Endothelial cell of umbilical vein (primary cell): ENCODE data around the gene KIF2C. TPM values are rescaled to one million over a fixed set of nuclear protein-coding genes. Genes with fewer than 3 reads are reported as not detected.

Experiments
- BruUV-seq: library from RNA; stranded (reverse); fragments of 400-500 nt; replicated peaks from 2 replicates; lab custom pipeline; 2021; lab: Mats Ljungman, UMichigan
- CTCF ChIA-PET: fragments of 300-600, 350-600 bp; sonication (Branson Sonifier 250); formaldehyde crosslinking; loops from one replicate; lab custom pipeline; 2021; ENCODE audit warnings: antibody characterized with exemption, inconsistent platforms; lab: Charles Lee
- POLR2A ChIA-PET: fragments of 300-600, 350-600 bp; sonication (Branson Sonifier 250); formaldehyde crosslinking; loops from one replicate; lab custom pipeline; 2021; ENCODE audit warnings: antibody characterized with exemption, inconsistent platforms; lab: Charles Lee
- DNase-seq: peaks from one replicate; pipeline ENCODE4 v3.0.0-alpha.2; 2011; ENCODE audit warnings: low read depth, low spot score
- FAIRE-seq: peaks from 2 replicates; lab custom pipeline; 2011; peaks lifted over from hg19 to GRCh38; lab: Jason Lieb, UNC
- H2AFZ ChIP-seq: 2 replicates; pipeline ENCODE4 v1.6.0; 2012; ENCODE audit warnings: low read depth, low read length, control low read depth, inconsistent platforms
- H3K27ac ChIP-seq: 2 replicates; pipeline ENCODE4 v1.5.1; 2011; ENCODE audit warnings: low read depth, mild to moderate bottlenecking, control low read depth, low read length, moderate library complexity; ENCODE audit not compliant: insufficient read depth
- H3K27me3 ChIP-seq, 2 experiments: 2 replicates each; pipeline versions ENCODE4 v1.6.0 to v1.6.1; 2011; ENCODE audit warnings: low read length in 2 of 2, mixed read lengths in 1 of 2; ENCODE audit not compliant: control insufficient read depth in 2 of 2, insufficient read depth in 2 of 2
- H3K36me3 ChIP-seq, 2 experiments: 2 replicates in 1 of 2; 3 replicates in 1 of 2; pipeline ENCODE4 v1.5.1; 2011; ENCODE audit warnings: low read length in 2 of 2, mild to moderate bottlenecking in 1 of 2, moderate library complexity in 1 of 2; ENCODE audit not compliant: control insufficient read depth in 2 of 2, insufficient read depth in 2 of 2; ENCODE audit errors: extremely low read depth in 1 of 2
- H3K4me1 ChIP-seq: 3 replicates; pipeline ENCODE4 v1.5.1; 2011; ENCODE audit warnings: mild to moderate bottlenecking, low read length; ENCODE audit not compliant: control insufficient read depth, insufficient read depth; ENCODE audit errors: extremely low read depth
- H3K4me2 ChIP-seq: 2 replicates; pipeline ENCODE4 v1.6.1; 2011; ENCODE audit warnings: low read length, control low read depth, mixed read lengths; ENCODE audit not compliant: insufficient read depth
- H3K4me3 ChIP-seq, 3 experiments: fragments of 200-600 bp in 1 of 3; sonication (generic), shearing (Covaris generic) in 1 of 3; replicated peaks in 1 of 3; 2 replicates each; pipeline ENCODE4 v1.5.1; 2011 to 2016; ENCODE audit warnings: control low read depth in 3 of 3, low read length in 3 of 3, mild to moderate bottlenecking in 2 of 3, inconsistent platforms in 1 of 3, low read depth in 1 of 3, moderate library complexity in 1 of 3; ENCODE audit not compliant: insufficient read depth in 1 of 3
- H3K79me2 ChIP-seq: 2 replicates; pipeline ENCODE4 v1.6.0; 2012; ENCODE audit warnings: low read length, inconsistent platforms; ENCODE audit not compliant: control insufficient read depth, insufficient read depth
- H3K9ac ChIP-seq: replicated peaks from 2 replicates; pipeline ENCODE3; 2011; ENCODE audit warnings: low read length, control low read depth; ENCODE audit not compliant: insufficient read depth; ENCODE audit errors: extremely low read depth
- H3K9me1 ChIP-seq: replicated peaks from 3 replicates; pipeline ENCODE4 v1.6.0; 2011; ENCODE audit warnings: mild to moderate bottlenecking, low read length; ENCODE audit not compliant: control insufficient read depth, insufficient read depth; ENCODE audit errors: extremely low read depth
- H3K9me3 ChIP-seq: replicated peaks from 2 replicates; pipeline ENCODE4 v1.5.1; 2012; ENCODE audit warnings: low read length, inconsistent platforms; ENCODE audit not compliant: control insufficient read depth, insufficient read depth
- H4K20me1 ChIP-seq: replicated peaks from 2 replicates; pipeline ENCODE3; 2011; ENCODE audit warnings: mild to moderate bottlenecking, low read length; ENCODE audit not compliant: control insufficient read depth, insufficient read depth; ENCODE audit errors: extremely low read depth
- CTCF ChIP-seq, 2 donors: IDR thresholded peaks; 1 replicate in 1 of 2; 2 replicates in 1 of 2; pipeline ENCODE4 v1.5.1; 2011; ENCODE audit warnings: low read length in 2 of 2, mild to moderate bottlenecking in 2 of 2, moderate library complexity in 2 of 2, control low read depth in 1 of 2, inconsistent platforms in 1 of 2, low read depth in 1 of 2; ENCODE audit not compliant: insufficient read depth in 1 of 2; ENCODE audit errors: extremely low read depth in 1 of 2
- EZH2 ChIP-seq: IDR thresholded peaks from 2 replicates; pipeline ENCODE4 v1.6.1; 2012; ENCODE audit warnings: borderline replicate concordance, low read depth, mild to moderate bottlenecking, moderate library complexity, low read length, inconsistent platforms; ENCODE audit not compliant: severe bottlenecking
- FOS ChIP-seq: IDR thresholded peaks from 2 replicates; pipeline ENCODE4 v1.6.1; 2011; ENCODE audit warnings: mild to moderate bottlenecking, low read length, moderate library complexity, borderline replicate concordance; ENCODE audit not compliant: insufficient read depth
- GATA2 ChIP-seq: IDR thresholded peaks from 2 replicates; pipeline ENCODE4 v1.7.0; 2011; ENCODE audit warnings: low read depth, mild to moderate bottlenecking, moderate library complexity, mixed read lengths, low read length; ENCODE audit not compliant: insufficient read length, insufficient read depth
- JUN ChIP-seq: IDR thresholded peaks from 2 replicates; pipeline ENCODE4 v1.6.1; 2011; ENCODE audit warnings: borderline replicate concordance, low read depth; ENCODE audit not compliant: insufficient read length, insufficient read depth
- MYC ChIP-seq: IDR thresholded peaks from one replicate; pipeline ENCODE4 v1.6.1; 2011; ENCODE audit warnings: mild to moderate bottlenecking, low read depth, low read length
- POLR2A ChIP-seq: IDR thresholded peaks from 2 replicates; pipeline ENCODE4 v1.6.1; 2012; ENCODE audit warnings: low read depth, mild to moderate bottlenecking, control low read depth, low read length
- POLR2AphosphoS5 ChIP-seq: IDR thresholded peaks from 2 replicates; pipeline ENCODE4 v1.6.1; 2012; ENCODE audit warnings: low read depth, mild to moderate bottlenecking, control low read depth, low read length, moderate library complexity; ENCODE audit not compliant: insufficient read depth
- dilution Hi-C: fragments of 300-500 bp; cut with MboI; formaldehyde crosslinking; loops from one replicate; pipeline ENCODE4 v1.15.0; 2019; ENCODE audit warnings: low sequenced_read_pairs; ENCODE audit not compliant: extremely low pct_ligation_motif_present
- intact Hi-C: fragments of 100-400 bp; cut with micrococcal nuclease; formaldehyde crosslinking; loops from one replicate; pipeline ENCODE4 v1.10.0; 2022
- polyA plus RNA-seq, 4 experiments: library from polyadenylated mRNA; depleted of rRNA in 3 of 4; stranded (reverse) in 3 of 4; unstranded in 1 of 4; fragments of >200 nt; gene quantifications; 2 replicates each; pipeline versions ENCODE4 v1.2.1 to v1.2.3, GENCODE V29; 2011 to 2012; ENCODE audit warnings: missing spikeins in 1 of 4
- total RNA-seq: library from RNA; stranded (reverse); gene quantifications from 2 replicates; pipeline ENCODE4 v1.2.3, GENCODE V29; 2021
- TF ChIP-seq, protein P1 (sequence below): IDR thresholded peaks from 2 replicates; pipeline ENCODE4 v1.6.1; 2011; ENCODE audit not compliant: insufficient read depth, insufficient read length

Gene KIF2C
- total and polyA plus RNA-seq, 2 donors (not counting 3 experiments of a cell fraction or from before 2014, with no cell fraction given), result 27.1 to 53.7 TPM

DNA sequence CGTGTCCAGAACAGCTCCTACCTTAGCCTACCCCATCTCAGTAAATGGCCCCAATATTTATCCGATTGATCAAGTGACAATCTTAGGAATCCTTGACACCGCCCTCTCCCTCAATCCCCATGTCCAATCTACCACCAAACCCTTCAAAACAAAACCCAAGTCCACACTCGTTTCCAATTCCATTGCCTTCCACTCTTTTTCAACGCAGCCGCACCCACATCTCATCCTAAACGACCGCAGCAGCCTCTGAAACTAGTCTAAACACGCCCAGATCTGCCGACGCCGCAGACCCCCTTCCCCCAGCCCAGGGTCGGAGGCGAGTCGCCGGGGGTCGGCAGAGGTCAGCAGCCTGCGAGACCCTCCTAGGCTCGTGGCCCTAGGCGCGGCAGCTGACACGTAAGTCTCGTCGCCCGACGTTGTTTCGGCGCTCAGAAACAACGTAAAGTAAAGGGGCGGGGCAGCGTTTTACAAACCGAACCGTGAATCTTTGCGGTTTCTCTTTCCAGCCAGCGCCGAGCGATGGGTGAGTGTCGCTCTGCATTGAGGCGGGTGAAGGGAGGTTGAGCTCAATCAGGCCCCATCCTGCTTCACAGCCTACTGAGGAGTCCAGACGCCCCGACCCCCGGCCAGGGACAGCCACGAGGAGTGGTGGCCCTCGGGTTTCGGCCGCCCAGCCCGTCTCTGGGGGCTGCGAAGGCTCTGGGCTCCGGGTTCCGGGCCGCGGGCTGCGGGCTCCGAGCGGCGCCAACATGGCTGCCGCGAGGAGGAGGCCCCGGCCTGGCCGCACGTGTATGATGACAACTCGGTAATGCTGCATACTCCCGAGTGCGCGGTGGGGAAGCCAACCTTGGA is 35.7 kb downstream of the KIF2C start, which contains the start of gene RPS8:
Gene RPS8 (plus strand): TSS at position 463 of the 852 bp plus-strand sequence. CDS start 57 bp downstream, at position 520.
- FAIRE-seq (peak; percentile 93), DNase-seq (peak; percentile 94)
- H3K27me3 ChIP-seq, result no peaks in the 10 kb centered on the region
- BruUV-seq, result TSS peak; percentile 86
- H3K36me3 ChIP-seq, result peaks cover 17 to 22% of the 10 kb centered on the region in 2 experiments
- peak within 1 kb of the TSS; percentile 94 for H3K4me2 ChIP-seq
- peaks cover 40% of the 10 kb centered on the region for H3K79me2 ChIP-seq
- dilution Hi-C loops (no loop called here), intact Hi-C loops (loop anchor here (1.0 to 2.0 kb wide), 3 partner anchors 25 to 45 kb away; partner anchors contain the start of genes KIF2C, PLK3 and RNU5D-1)
- TF ChIP-seq MYC (peak; percentile 85), EZH2 (no peak), FOS (no peak), GATA2 (no peak), JUN (no peak), CTCF (IDR thresholded peaks at IDR 0.05; ENCODE audit: extremely low read depth in 1 of 2, insufficient read depth in 1 of 2, low read depth in 1 of 2, low read length in 2 of 2) (no peak), POLR2A (peak; percentile 99), POLR2AphosphoS5 (peak; percentile 99)
- TF ChIP-seq, protein P1, sequence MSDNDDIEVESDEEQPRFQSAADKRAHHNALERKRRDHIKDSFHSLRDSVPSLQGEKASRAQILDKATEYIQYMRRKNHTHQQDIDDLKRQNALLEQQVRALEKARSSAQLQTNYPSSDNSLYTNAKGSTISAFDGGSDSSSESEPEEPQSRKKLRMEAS, result peak; percentile 48
- ChIA-PET CTCF (interaction anchor here (0.7 to 2.1 kb wide), 7 partner anchors 11 to 45 kb away, joined by 3 to 8 read pairs (median 3); partner anchors contain the start of genes PLK3 and RNU5D-1), POLR2A (interaction anchor here (0.6 to 2.9 kb wide), 19 partner anchors 8 to 725 kb away, joined by 3 to 18 read pairs (median 4); partner anchors contain the start of genes BTBD19, CCDC163, DYNLT4 and HECTD3)
- peak within 1 kb of the TSS; percentile 42 to 93 (median 88) for H3K4me3 ChIP-seq
- peak within 1 kb of the TSS; percentile 90 for H3K27ac ChIP-seq
- H3K9me3 ChIP-seq, result no peaks in the 10 kb centered on the region
- H3K9ac ChIP-seq, result peak within 1 kb of the TSS; percentile 96
- H3K4me1 ChIP-seq, result peaks cover 16% of the 10 kb centered on the region
- H4K20me1 ChIP-seq, result no peaks in the 10 kb centered on the region
- no peaks in the 10 kb centered on the region for H3K9me1 ChIP-seq
- peak within 1 kb of the TSS; percentile 60 for H2AFZ ChIP-seq
